Smooth muscle cell (in vitro differentiated cells): ENCODE measurements around the gene SPATA3. TPM values are rescaled to one million over a fixed set of nuclear protein-coding genes. Genes with fewer than 3 reads are reported as not detected.

ENCODE experiments used
- DNase-seq: peaks from one replicate; lab custom pipeline; 2025; ENCODE audit not compliant: unreplicated experiment; lab: John Stamatoyannopoulos, UW
- H2AFZ ChIP-seq: fragments of 200-600 bp; sonication (generic); 2 replicates; pipeline ENCODE4 v1.6.0; 2016; ENCODE audit warnings: antibody characterized with exemption, low read depth, mild to moderate bottlenecking
- H3F3A ChIP-seq: fragments of 200-600 bp; sonication (generic); 2 replicates; pipeline ENCODE4 v1.6.0; 2017; ENCODE audit warnings: antibody characterized with exemption, low read depth
- H3K27ac ChIP-seq: fragments of 200-600 bp; sonication (generic); 2 replicates; pipeline ENCODE4 v1.5.1; 2016; ENCODE audit warnings: low read depth, mild to moderate bottlenecking
- H3K27me3 ChIP-seq: fragments of 200-600 bp; sonication (generic); 2 replicates; pipeline ENCODE4 v1.6.1; 2016; ENCODE audit warnings: low read depth, mild to moderate bottlenecking
- H3K36me3 ChIP-seq: fragments of 200-600 bp; sonication (generic); 2 replicates; pipeline ENCODE4 v1.5.1; 2016; ENCODE audit warnings: low read depth
- H3K4me1 ChIP-seq: fragments of 200-600 bp; sonication (generic); 2 replicates; pipeline ENCODE4 v1.5.1; 2016; ENCODE audit warnings: low read depth
- H3K4me2 ChIP-seq: fragments of 200-600 bp; sonication (generic); 2 replicates; pipeline ENCODE4 v1.6.0; 2016; ENCODE audit warnings: mild to moderate bottlenecking
- H3K4me3 ChIP-seq: fragments of 200-600 bp; sonication (generic); 2 replicates; pipeline ENCODE4 v1.5.1; 2016; ENCODE audit warnings: mild to moderate bottlenecking
- H3K79me2 ChIP-seq: fragments of 200-600 bp; sonication (generic); 2 replicates; pipeline ENCODE4 v1.6.0; 2016; ENCODE audit warnings: low read depth, mild to moderate bottlenecking
- H3K9ac ChIP-seq: fragments of 200-600 bp; sonication (generic); 2 replicates; pipeline ENCODE4 v1.6.0; 2016; ENCODE audit warnings: low read depth
- H3K9me3 ChIP-seq: fragments of 200-600 bp; sonication (generic); replicated peaks from 2 replicates; pipeline ENCODE4 v1.5.1; 2016; ENCODE audit warnings: low read depth
- H4K20me1 ChIP-seq: fragments of 200-600 bp; sonication (generic); 2 replicates; pipeline ENCODE4 v1.6.0; 2016; ENCODE audit warnings: low read depth
- CTCF ChIP-seq: fragments of 200-600 bp; sonication (generic); IDR thresholded peaks from 2 replicates; pipeline ENCODE4 v1.5.1; 2017; ENCODE audit warnings: borderline replicate concordance, mild to moderate bottlenecking, antibody characterized with exemption; ENCODE audit not compliant: insufficient read depth, poor library complexity, severe bottlenecking
- WGBS: methylation state at CpG from one replicate; pipeline ENCODE4 v1.1.7; 2016; ENCODE audit warnings: low lambda C conversion rate; 5-methylcytosine and 5-hydroxymethylcytosine counted together
- polyA plus RNA-seq: library from polyadenylated mRNA; unstranded; fragments of >200 nt; fragmentation: Nextera tagmentation; extraction: Ambion mirVana; gene quantifications from 2 replicates; pipeline ENCODE4 v1.2.1, GENCODE V29; 2016
- total RNA-seq: library from RNA; depleted of rRNA; stranded (reverse); fragments of >200 nt; gene quantifications from 2 replicates; pipeline ENCODE4 v1.2.3, GENCODE V29; 2014

SPATA3 gene
- total and polyA plus RNA-seq, 2 experiments from 2014 or later, result not detected

- WGBS, result 74% methylated on average over 4 of the region's 4 CpGs
- no peak overlapping the region for H3K4me2 ChIP-seq
- TF ChIP-seq CTCF, result no peak
These were observed 38.5 kb downstream of the SPATA3 start for GRCh38 chr2:231034291-231034882.

DNA sequence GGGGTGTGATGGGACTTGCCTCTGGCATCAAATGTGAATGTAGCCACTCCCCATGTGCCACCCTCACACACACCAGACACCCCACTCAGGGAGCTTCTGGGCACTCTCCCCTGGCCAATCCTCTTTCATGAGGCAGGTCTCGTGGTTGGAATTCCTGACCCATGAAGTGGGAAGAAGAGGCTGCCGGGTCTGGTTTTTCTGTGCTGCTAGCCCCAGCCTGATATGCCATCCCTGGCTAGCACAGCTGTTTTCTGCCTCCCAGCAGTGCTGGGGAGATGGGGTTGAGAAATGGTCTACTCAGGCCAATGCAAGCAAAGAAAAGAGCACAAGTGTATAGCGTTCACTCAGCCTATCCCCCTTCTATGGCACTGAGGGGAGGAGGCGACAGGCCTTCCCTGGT is 40.2 kb downstream of the SPATA3 start:
- no peak overlapping the region for H2AFZ ChIP-seq
- no peaks in the 10 kb centered on the region for H4K20me1 ChIP-seq
- H3K4me1 ChIP-seq, result no peaks in the 10 kb centered on the region
- no peaks in the 10 kb centered on the region for H3F3A ChIP-seq
- no peak for TF ChIP-seq CTCF
- WGBS, result 60% methylated on average over 4 of the region's 4 CpGs
- H3K27ac ChIP-seq, result no peak overlapping the region
- no peak for DNase-seq
- no peak overlapping the region for H3K4me2 ChIP-seq
- H3K9me3 ChIP-seq, result no peaks in the 10 kb centered on the region
- H3K4me3 ChIP-seq, result no peak overlapping the region
- no peak overlapping the region for H3K9ac ChIP-seq
- H3K27me3 ChIP-seq, result peaks cover 78% of the 10 kb centered on the region
- no peaks in the 10 kb centered on the region for H3K79me2 ChIP-seq
- H3K36me3 ChIP-seq, result no peaks in the 10 kb centered on the region

More at GRCh38 chr2:231034291-231034882, 38.5 kb downstream of the SPATA3 start:
- H3K4me3 ChIP-seq, result no peak overlapping the region
- H3K9me3 ChIP-seq, result no peaks in the 10 kb centered on the region
- no peak overlapping the region for H3K9ac ChIP-seq
- H3K79me2 ChIP-seq, result no peaks in the 10 kb centered on the region
- peaks cover 61% of the 10 kb centered on the region for H3K27me3 ChIP-seq
- no peaks in the 10 kb centered on the region for H4K20me1 ChIP-seq
- no peak for DNase-seq
- H3K27ac ChIP-seq, result no peak overlapping the region
- H3F3A ChIP-seq, result no peaks in the 10 kb centered on the region
- H2AFZ ChIP-seq, result no peak overlapping the region
- no peaks in the 10 kb centered on the region for H3K36me3 ChIP-seq
- H3K4me1 ChIP-seq, result no peaks in the 10 kb centered on the region

- no peaks in the 10 kb centered on the region for H3F3A ChIP-seq
- peaks cover 80% of the 10 kb centered on the region for H3K27me3 ChIP-seq
- H2AFZ ChIP-seq, result no peak overlapping the region
- H3K4me1 ChIP-seq, result no peaks in the 10 kb centered on the region
- H3K4me2 ChIP-seq, result no peak overlapping the region
- DNase-seq, result no peak
- H3K27ac ChIP-seq, result no peak overlapping the region
- TF ChIP-seq CTCF, result no peak
- no peaks in the 10 kb centered on the region for H3K79me2 ChIP-seq
- WGBS, result 67% methylated on average over 12 of the region's 12 CpGs
- H4K20me1 ChIP-seq, result no peaks in the 10 kb centered on the region
- no peak overlapping the region for H3K9ac ChIP-seq
- H3K9me3 ChIP-seq, result no peaks in the 10 kb centered on the region
- H3K4me3 ChIP-seq, result no peak overlapping the region
- no peaks in the 10 kb centered on the region for H3K36me3 ChIP-seq
These were observed 40.7 kb downstream of the SPATA3 start for GRCh38 chr2:231036578-231037106.
